HFFc6 (cell line): ENCODE measurements around the gene ELOVL6. TPM values are rescaled to one million over a fixed set of nuclear protein-coding genes. Genes with fewer than 3 reads are reported as not detected.

Experiments used
- DNase-seq: peaks from one replicate; pipeline ENCODE4 v3.0.0-alpha.2; 2018
- H3K27ac Mint-ChIP-seq: 2 replicates; pipeline ENCODE4 v1.8.0; 2020; ENCODE audit warnings: mild to moderate bottlenecking, mixed read lengths
- H3K27me3 Mint-ChIP-seq: 2 replicates; pipeline ENCODE4 v1.8.0; 2021; ENCODE audit warnings: mild to moderate bottlenecking, moderate library complexity, mixed read lengths; ENCODE audit not compliant: insufficient read depth
- H3K36me3 Mint-ChIP-seq: 2 replicates; pipeline ENCODE4 v1.8.0; 2021; ENCODE audit warnings: low read depth, mixed read lengths
- H3K4me1 Mint-ChIP-seq: 2 replicates; pipeline ENCODE4 v1.8.0; 2020; ENCODE audit warnings: low read depth, mixed read lengths
- H3K4me3 Mint-ChIP-seq: 2 replicates; pipeline ENCODE4 v1.8.0; 2020; ENCODE audit warnings: mild to moderate bottlenecking, moderate library complexity, mixed read lengths
- H3K9me3 Mint-ChIP-seq: 2 replicates; pipeline ENCODE4 v1.8.0; 2020; ENCODE audit warnings: mild to moderate bottlenecking, mixed read lengths
- CTCF ChIP-seq: fragments of 200-600 bp; sonication (generic); IDR thresholded peaks from 2 replicates; pipeline ENCODE4 v1.5.0; 2021; ENCODE audit warnings: antibody characterized with exemption, mild to moderate bottlenecking
- total RNA-seq, 6 experiments: library from RNA; stranded (reverse); fragmentation: NEBNext Ultra II Directional; extraction: Animal tissue kit (Norgen Biotek cat#: 25700); gene quantifications; 2 replicates in 1 of 6; 3 replicates in 5 of 6; pipeline ENCODE4 v1.2.3, GENCODE V29; 2021

Gene ELOVL6
- total RNA-seq, 6 experiments from 2014 or later, result 21.0 to 26.2 (median 22.5) TPM

DNA sequence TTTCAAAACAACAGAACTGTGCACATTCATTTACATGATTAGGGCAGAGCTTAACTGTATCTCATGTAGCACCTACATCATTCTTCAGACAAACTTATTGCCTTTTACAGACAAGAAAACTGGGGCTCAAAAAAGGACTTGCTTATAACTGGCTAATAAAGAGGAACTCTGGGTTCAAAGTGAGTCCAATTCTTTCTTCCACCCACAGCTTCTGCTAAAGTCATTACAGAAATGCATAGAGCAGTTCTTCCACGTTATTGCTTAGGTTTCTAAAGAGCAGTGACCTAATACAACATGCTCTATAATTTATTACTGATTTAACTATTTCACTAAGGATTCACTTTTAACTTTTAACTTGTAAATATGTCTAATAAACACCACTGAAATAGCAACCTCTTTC lies 60.6 kb downstream of the ELOVL6 start:
- no peak for TF ChIP-seq CTCF
- no peak overlapping the region for H3K4me3 Mint-ChIP-seq
- DNase-seq, result no peak
- H3K27ac Mint-ChIP-seq, result no peak overlapping the region
- no peaks in the 10 kb centered on the region for H3K36me3 Mint-ChIP-seq
- H3K9me3 Mint-ChIP-seq, result no peaks in the 10 kb centered on the region
- H3K4me1 Mint-ChIP-seq, result peaks cover 7% of the 10 kb centered on the region
- H3K27me3 Mint-ChIP-seq, result no peaks in the 10 kb centered on the region; the same call in 1 of the 2 replicates

- H3K9me3 Mint-ChIP-seq, result no peaks in the 10 kb centered on the region
- H3K27ac Mint-ChIP-seq, result no peak overlapping the region
- DNase-seq, result no peak
- no peaks in the 10 kb centered on the region for H3K36me3 Mint-ChIP-seq
- no peak overlapping the region for H3K4me3 Mint-ChIP-seq
- no peak for TF ChIP-seq CTCF
- peaks cover 7% of the 10 kb centered on the region for H3K4me1 Mint-ChIP-seq
- H3K27me3 Mint-ChIP-seq, result no peaks in the 10 kb centered on the region
Observed at GRCh38 chr4:110135523-110135922, 62.9 kb downstream of the ELOVL6 start.

- no peaks in the 10 kb centered on the region for H3K27me3 Mint-ChIP-seq
- H3K27ac Mint-ChIP-seq, result no peak overlapping the region
Observed at GRCh38 chr4:110135076-110135475, 63.3 kb downstream of the ELOVL6 start.

DNA sequence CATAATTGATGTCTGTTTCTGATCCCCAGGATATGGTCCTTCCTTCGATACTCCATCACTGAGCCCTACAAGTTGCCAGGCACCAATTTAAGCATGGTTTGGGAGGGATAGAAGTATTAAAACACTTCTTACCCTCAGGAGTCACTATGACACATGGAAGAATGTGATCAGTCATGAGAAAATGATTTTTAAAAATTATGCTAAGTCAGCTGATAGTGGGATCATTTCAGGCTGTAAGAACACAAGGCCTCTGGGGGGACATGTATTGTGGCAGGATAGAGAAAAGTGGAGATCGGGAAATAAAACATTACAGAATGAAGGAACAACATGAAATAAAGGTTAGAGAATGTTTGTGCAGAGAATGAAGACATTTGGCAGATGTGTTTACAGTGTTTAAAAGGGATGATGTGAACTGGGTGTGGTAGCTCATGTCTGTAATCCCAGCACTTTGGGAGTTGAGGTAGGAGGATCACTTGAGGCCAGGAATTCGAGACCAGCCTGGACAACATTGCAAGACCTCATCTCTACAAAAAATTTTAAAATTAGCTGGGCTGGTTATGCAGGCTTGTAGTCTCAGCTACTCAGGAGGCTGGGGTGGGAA lies 64.0 kb downstream of the ELOVL6 start:
- no peak overlapping the region for H3K4me3 Mint-ChIP-seq
- H3K27ac Mint-ChIP-seq, result no peak overlapping the region
- no peak for TF ChIP-seq CTCF
- no peaks in the 10 kb centered on the region for H3K9me3 Mint-ChIP-seq
- H3K27me3 Mint-ChIP-seq, result no peaks in the 10 kb centered on the region
- H3K36me3 Mint-ChIP-seq, result no peaks in the 10 kb centered on the region
- no peak for DNase-seq
- H3K4me1 Mint-ChIP-seq, result peaks cover 7% of the 10 kb centered on the region

More at GRCh38 chr4:110135076-110135475, 63.3 kb downstream of the ELOVL6 start:
- Mint-ChIP-seq H3K4me1 (peaks cover 7% of the 10 kb centered on the region), H3K9me3 (no peaks in the 10 kb centered on the region), H3K36me3 (no peaks in the 10 kb centered on the region), H3K4me3 (no peak overlapping the region)
- no peak for TF ChIP-seq CTCF
- DNase-seq, result no peak

GRCh38 chr4:110132816-110133719 lies 65.3 kb downstream of the ELOVL6 start:
- DNase-seq, result no peak
- TF ChIP-seq CTCF, result no peak
- Mint-ChIP-seq H3K27me3 (no peaks in the 10 kb centered on the region), H3K27ac (no peak overlapping the region), H3K4me3 (no peak overlapping the region), H3K4me1 (peaks cover 7% of the 10 kb centered on the region), H3K36me3 (no peaks in the 10 kb centered on the region), H3K9me3 (no peaks in the 10 kb centered on the region)
